ENCODE results near the gene MTG2.

Gene MTG2

DNA sequence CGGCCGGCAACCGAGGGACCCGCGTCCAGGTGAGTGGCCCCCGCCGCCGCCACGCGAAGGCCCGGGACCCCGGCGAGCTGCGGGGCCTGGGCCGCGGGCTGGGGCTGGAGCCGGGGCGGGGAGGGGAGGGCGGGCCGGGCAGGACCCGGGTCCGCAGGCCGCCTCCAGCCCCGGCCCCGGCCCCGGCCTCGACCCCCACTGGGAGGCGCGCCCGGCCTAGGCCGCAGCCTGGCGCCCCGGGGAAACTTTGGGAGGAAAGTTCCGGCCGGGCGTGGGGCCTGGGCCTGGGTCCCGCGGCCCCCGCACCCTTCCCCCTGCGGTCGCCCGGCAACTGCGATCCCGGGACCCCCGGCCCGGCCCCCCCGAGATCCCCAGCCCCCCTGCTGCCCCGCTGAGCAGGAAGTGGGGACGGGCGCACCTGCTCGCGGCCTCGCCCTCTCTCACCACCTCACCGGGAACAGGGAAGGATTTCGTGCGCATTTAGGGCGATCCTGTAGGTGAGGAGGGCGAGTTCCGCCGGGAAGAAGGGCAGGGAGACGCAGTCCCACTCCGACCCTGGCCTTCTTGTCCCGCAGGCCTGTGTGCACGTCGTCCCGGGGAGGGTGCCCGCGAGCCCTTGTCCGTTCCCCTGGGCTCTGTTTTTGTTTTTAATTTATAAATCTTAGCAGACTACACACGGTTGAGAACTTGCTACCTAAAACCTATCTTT, 55.9 kb downstream of the MTG2 start:
- DNase-seq (ENCODE audit: low read depth) = peak; percentile 45
- peak overlapping the region; percentile 78 for H3K4me3 ChIP-seq (ENCODE audit: low read length)
- TF ChIP-seq, protein P1, sequence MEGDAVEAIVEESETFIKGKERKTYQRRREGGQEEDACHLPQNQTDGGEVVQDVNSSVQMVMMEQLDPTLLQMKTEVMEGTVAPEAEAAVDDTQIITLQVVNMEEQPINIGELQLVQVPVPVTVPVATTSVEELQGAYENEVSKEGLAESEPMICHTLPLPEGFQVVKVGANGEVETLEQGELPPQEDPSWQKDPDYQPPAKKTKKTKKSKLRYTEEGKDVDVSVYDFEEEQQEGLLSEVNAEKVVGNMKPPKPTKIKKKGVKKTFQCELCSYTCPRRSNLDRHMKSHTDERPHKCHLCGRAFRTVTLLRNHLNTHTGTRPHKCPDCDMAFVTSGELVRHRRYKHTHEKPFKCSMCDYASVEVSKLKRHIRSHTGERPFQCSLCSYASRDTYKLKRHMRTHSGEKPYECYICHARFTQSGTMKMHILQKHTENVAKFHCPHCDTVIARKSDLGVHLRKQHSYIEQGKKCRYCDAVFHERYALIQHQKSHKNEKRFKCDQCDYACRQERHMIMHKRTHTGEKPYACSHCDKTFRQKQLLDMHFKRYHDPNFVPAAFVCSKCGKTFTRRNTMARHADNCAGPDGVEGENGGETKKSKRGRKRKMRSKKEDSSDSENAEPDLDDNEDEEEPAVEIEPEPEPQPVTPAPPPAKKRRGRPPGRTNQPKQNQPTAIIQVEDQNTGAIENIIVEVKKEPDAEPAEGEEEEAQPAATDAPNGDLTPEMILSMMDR (IDR thresholded peaks at IDR 0.05; ENCODE audit: insufficient read depth, low read depth, low read length, missing control alignments) = no peak

DNA sequence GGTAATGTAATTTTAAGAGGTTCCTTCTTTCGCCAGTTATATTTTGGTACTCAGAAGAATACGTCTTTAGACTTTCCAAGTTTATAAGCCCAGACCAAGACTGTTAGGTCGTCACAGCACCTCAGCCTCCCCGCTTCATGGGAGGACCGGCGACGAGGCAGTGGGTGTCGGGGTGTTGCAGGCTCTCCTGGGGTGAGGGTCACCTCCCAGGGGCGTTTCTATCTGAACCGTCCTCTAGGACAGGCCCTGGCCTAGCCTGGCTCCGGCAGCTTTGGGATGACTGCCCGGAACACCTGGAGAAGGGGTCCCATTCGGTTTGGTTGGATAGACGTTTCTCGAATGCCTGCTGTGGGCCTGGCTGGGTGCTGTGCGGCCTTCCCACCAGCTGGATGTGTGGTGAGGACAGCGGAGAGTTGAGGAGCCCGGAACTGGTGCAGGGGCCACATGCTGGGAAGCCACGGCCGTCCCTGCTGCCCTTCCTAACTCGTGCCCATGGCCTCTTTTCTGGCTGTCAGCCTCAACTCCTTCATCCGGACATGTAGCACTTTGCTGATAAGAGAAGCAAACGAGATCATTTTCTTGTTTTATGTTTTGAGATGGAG, 56.6 kb downstream of the MTG2 start:
- TF ChIP-seq, protein P1 (IDR thresholded peaks at IDR 0.05; ENCODE audit: insufficient read depth, low read depth, low read length, missing control alignments) = no peak
- H3K4me3 ChIP-seq (ENCODE audit: low read length) = peak overlapping the region; percentile 78
- no peak for DNase-seq (ENCODE audit: low read depth)

DNA sequence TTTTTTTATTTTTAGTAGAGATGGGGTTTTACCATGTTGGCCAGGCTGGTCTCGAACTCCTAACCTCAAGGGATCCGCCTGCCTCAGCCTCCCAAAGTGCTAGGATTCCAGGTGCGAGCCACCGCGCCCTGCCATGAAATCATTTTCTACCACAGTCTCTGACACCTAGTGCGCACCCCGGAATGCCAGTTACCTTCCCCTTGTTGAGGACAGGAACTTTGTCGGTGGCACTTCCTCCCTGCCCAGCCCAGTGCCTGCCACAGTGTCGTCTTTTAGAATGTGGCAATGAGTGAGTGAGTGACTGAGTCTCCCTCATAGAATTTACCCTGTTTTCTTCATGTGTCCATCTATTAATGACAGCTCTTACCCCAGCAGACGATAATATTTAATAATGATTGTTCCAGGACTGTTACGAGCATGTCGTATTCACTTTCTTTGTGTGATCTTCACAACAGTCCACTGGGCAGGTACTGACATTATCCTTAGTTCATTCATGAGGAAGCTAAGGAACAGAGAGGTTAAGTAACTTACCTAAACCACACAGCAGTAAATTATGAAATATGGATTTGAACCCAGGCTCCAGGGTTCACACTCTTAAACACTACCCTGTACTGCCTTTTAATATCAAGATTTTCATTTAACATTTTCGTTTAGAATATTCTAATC, 57.3 kb downstream of the MTG2 start:
- H3K4me3 ChIP-seq (ENCODE audit: low read length) = peak overlapping the region; percentile 78

DNA sequence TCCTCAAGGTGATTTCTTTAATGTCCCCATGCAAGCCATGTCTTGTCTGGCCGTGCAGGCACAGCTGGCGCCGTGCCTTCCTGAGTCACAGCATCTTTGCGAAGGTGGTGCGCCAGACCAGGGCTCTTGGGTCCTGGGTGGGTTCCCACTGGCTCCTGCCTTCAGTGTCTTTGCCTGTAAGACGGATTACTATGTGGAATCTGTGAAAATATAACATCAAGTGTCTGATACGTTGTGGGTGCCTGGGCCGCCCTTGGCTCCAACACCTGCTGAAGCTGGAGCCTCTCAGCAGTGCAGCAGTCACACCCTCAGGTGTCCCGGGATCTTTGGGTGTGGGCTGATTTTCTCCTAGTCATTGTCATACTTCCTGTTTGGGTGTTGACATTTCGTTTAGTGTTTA, 58.7 kb downstream of the MTG2 start:
- peak overlapping the region; percentile 15 for H3K4me3 ChIP-seq (ENCODE audit: low read length)
- TF ChIP-seq, protein P1 (IDR thresholded peaks at IDR 0.05; ENCODE audit: insufficient read depth, low read depth, low read length, missing control alignments) = no peak
- peak; percentile 86 for DNase-seq (ENCODE audit: low read depth)

More for the DNA sequence above, 57.3 kb downstream of the MTG2 start:
- TF ChIP-seq, protein P1 (IDR thresholded peaks at IDR 0.05; ENCODE audit: insufficient read depth, low read depth, low read length, missing control alignments) = no peak
- no peak for DNase-seq (ENCODE audit: low read depth)

DNA sequence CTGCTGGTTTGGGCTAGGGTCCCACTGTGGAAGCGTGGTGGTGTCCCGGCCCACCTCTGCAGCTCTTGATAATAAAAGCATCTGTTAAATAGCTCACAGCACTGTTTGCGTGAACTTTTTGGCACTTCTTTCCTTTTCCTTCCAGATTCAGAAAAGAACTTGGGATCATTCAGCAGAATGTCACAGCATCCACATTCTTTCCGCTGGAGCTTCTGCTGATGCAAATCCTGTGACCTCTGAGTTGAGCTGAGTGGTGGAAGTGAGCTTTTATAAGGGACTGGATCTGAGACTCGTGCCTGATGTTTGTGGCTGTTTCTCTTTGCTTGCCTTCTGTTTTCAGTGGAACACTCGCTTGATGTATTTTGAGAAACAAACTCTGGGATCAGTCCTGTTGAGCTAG, 59.3 kb downstream of the MTG2 start:
- TF ChIP-seq, protein P1 (IDR thresholded peaks at IDR 0.05; ENCODE audit: insufficient read depth, low read depth, low read length, missing control alignments) = no peak
- H3K4me3 ChIP-seq (ENCODE audit: low read length) = peak overlapping the region; percentile 2
- DNase-seq (ENCODE audit: low read depth) = no peak

DNA sequence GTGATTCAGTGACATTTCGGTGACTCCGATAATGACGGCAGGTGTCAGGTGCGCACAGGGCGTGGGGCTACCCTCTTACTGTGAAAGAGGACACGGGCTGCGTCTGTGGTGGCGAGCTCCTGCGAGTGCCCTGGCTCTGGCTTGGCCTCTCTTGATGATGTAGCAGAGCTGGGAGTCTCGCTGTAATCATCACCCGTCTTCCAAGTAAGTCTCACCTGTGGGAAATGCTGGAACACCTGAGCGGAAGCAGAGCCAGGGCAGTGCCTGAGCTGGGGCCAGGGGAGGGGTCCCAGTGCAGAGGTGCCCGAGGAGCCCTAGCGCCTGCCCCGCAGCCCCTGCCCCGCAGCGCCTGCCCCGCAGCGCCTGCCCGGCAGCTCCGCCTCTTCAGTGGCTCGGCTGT, 60.3 kb downstream of the MTG2 start:
- no peak overlapping the region for H3K4me3 ChIP-seq (ENCODE audit: low read length)
- TF ChIP-seq, protein P1 (IDR thresholded peaks at IDR 0.05; ENCODE audit: insufficient read depth, low read depth, low read length, missing control alignments) = no peak
- DNase-seq (ENCODE audit: low read depth) = no peak

All from epithelial cell of esophagus (primary cell).